Measurements from ENCODE around the gene RP9.

Gene RP9

DNA sequence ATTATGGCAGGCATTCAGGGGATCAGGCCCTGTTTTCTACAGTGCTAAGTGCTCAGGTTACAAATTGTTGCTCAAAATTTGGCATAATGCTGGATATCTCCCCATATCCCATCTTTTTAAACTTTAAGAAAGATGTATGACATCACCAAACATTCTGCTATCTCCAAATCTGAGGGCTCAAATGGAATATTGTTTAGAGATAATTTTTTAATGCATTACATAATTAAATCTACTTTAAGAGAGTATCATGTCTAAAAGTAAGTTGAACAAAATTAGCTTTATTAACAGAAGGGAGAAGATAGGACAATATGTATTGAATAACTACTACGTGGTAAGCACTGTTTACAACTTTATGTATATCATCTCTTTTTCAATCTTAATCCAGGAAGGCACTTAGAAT, 60.5 kb downstream of the RP9 start:
- in situ Hi-C loops (cut with HindIII; ENCODE audit: low pct_unique_long_range_greater_than_20kb, low sequenced_read_pairs), result no loop called here
- no peak for TF ChIP-seq JUND (IDR thresholded peaks at IDR 0.05; ENCODE audit: low read depth)
- DNase-seq (ENCODE audit: low read depth in 1 of 2, low spot score in 1 of 2), result no peak

DNA sequence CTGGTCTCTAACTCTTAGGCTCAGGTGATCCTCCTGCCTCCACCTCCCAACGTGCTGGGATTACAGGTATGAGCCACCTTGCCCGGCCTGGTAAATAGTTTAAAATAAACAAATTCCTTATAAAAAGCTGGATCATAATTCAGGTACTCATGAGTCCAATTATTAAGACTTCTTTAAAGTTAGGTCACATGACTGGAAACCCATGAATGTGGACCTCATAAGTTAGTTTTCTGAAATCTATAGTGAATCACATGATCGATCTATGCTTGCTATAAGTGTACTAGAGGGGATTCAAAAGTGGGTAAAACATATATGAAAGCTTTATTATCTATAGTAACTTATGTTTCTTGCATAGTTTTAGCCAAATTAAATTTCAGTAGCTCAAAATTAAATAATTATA, 60.9 kb downstream of the RP9 start:
- in situ Hi-C loops (cut with HindIII; ENCODE audit: low pct_unique_long_range_greater_than_20kb, low sequenced_read_pairs), result no loop called here
- DNase-seq (ENCODE audit: low read depth in 1 of 2, low spot score in 1 of 2), result no peak
- TF ChIP-seq JUND (IDR thresholded peaks at IDR 0.05; ENCODE audit: low read depth), result no peak

DNA sequence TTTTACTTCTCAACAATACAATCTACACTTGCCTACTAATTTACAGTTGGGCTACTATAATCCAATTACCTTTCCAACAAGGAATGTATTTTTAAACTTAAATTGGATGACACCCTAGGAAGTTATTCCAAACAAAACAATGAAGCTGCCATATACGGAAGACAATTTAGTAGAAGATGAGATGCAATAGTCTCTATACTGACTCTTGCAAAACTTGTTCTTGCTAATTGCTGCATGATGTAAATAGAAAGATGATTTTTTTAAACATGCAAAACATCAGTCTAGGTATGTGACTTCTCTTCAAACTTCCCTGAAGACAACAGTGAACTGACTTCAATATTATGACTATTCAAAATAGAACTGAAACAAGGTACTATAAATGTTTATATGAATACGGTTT, 64.2 kb downstream of the RP9 start:
- no peak for TF ChIP-seq JUND (IDR thresholded peaks at IDR 0.05; ENCODE audit: low read depth)
- no peak for DNase-seq (ENCODE audit: low read depth in 1 of 2, low spot score in 1 of 2)
- in situ Hi-C loops (cut with HindIII; ENCODE audit: low pct_unique_long_range_greater_than_20kb, low sequenced_read_pairs), result no loop called here

All from T47D (cell line).